HG03457 (cell line): ENCODE results near the gene MYO5B.
"Not testable (repeated sequence)": the region's sequence is repeated elsewhere in the genome, so short reads cannot be mapped to it uniquely, and the experiment has no call there.

ENCODE experiments used
- ATAC-seq: cut with Tn5 transposase; IDR thresholded peaks from one replicate; pipeline ENCODE4 v1.9.1; 2021; ENCODE audit warnings: moderate number of reproducible peaks; ENCODE audit not compliant: unreplicated experiment

The MYO5B gene

DNA sequence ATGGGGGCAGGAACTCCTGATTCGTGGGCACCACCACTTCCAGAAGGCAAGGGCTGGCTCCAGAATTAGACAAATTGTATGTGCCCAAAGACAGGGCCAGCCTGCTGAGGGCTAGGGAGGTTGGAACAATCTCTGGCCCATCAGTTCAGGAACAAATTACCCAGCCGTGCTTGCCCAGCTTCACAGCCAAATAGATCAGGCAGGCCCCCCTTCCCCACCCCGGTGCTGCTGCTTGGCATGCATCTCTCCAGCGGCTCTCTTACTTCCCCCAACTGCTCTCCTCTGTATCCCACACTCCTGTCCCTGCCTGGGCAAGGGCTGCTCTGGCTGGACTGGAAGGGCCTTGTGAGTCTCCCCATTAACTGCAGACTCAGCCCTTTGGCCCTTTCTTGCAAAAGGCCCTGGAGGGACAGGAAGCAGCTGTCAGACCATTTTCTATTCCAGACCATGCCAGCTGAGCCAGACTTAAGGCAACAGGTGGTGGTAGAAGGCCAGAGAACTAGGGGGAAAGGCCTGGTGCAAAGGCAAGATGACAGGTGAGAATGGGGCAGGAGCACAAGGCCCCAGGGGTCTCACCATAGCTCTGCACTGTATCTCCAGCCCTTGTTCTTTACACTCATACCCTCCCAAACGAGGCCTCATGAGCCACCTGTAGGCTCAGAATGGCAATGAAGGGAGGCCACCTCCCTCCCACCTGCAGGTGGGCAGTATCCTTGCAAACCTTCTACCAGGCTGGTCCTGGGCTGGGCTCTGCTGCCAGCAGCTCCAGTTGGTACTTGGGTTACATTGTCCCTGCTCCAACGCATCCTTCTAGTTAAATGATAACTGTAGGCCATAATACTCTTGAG lies 350.9 kb downstream of the MYO5B start:
- ATAC-seq: no peak

GRCh38 chr18:49843131-49843530 lies 351.8 kb downstream of the MYO5B start:
- no peak for ATAC-seq

GRCh38 chr18:49842656-49843055 lies 352.3 kb downstream of the MYO5B start:
- no peak for ATAC-seq

GRCh38 chr18:49841236-49842217 lies 353.4 kb downstream of the MYO5B start:
- ATAC-seq: no peak

- no peak for ATAC-seq
Measured at GRCh38 chr18:49839012-49839411, 355.9 kb downstream of the MYO5B start.

GRCh38 chr18:49838381-49838780 lies 356.6 kb downstream of the MYO5B start:
- no peak for ATAC-seq

- ATAC-seq: no peak
Measured at GRCh38 chr18:49837889-49838288, 357.1 kb downstream of the MYO5B start.

- ATAC-seq: not testable (repeated sequence)
Measured at GRCh38 chr18:49837316-49837835, 357.6 kb downstream of the MYO5B start.

DNA sequence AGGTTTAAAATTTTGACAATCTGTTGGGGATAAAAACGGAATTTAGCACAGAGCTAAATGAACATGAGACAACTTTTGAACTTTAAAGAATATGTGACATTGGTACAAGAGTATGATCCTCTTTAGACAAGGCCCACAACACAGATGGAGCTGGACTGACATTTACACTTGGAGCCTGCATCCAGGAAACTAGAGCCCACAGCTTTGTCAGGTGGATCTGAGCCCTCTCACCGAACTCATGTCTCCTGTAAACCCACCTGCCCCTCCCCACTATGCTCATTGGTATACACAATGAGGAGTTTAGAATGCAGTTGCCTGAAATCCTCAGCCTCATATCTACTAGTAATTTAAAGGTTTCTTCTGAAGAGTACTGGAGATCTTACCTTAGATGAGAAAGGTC lies 359.5 kb downstream of the MYO5B start:
- no peak for ATAC-seq

DNA sequence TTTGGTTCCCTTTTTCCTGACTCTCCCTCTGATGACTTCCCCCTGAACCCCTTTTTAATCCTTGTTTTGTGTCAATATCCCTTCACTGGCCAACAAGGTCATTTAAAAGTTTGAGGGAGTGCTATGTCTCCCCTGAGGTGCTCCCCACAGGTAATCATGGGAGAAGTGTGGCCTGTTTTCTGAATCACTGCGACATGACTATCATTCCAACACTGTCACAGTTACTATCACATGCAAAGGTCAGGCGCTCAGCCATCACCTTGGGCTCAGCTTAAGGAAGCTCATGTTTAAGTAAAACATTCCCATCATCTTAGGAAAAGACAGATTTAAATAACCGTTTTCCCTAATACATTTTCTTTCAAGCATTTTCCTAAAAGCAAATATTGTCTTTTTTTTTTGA lies 360.7 kb downstream of the MYO5B start:
- no peak for ATAC-seq

GRCh38 chr18:49833814-49834213 lies 361.1 kb downstream of the MYO5B start:
- ATAC-seq: no peak

GRCh38 chr18:49832221-49832647 lies 362.7 kb downstream of the MYO5B start:
- no peak for ATAC-seq

GRCh38 chr18:49827996-49828395 lies 367.0 kb downstream of the MYO5B start:
- no peak for ATAC-seq

- no peak for ATAC-seq
Measured at GRCh38 chr18:49819823-49820671, 374.9 kb downstream of the MYO5B start.

DNA sequence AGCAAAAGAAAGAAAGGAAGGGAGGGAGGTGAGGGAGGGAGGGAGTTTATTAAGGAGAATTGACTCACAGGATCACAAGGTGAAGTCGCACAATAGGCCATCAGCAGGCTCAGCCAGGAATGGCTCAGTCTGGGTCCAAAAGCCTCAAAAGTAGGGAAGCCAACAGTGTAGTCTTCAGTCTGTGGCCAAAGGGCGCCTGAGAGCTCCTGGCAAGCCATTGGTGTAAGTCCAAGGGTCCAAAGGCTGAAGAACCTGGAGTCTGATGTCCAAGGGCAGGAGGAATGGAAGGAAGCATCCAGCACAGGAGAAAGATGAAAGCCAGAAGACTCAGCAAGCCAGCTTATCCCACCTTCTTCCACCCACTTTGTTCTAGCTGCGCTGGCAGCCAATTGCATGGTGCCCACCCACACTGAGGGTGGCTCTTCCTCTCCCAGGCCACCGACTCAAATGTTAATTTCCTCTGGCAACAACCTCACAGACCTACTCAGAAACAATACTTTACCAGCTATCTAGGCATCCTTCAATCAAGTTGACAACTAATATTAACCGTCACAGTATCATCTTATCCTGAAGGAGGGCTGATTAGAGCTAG lies 375.8 kb downstream of the MYO5B start:
- ATAC-seq: no peak

DNA sequence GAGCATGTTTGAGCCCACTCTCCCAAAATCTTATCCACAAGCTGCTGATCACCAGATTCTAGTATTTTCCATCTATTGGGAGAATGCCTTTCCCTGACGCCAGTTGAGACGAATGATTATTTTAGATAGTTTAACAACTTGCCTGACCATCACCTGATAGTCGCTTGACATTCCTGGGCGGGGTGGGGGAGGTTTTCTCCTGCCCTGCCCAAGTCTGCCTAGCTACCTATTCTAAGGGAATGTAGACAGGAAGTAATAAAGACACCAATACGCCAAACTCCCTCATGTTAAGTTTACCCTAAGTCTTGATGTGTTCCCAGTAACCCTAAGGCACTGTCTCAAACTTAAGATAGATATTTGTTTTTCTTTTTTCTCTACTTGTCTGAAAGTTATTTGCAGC lies 377.0 kb downstream of the MYO5B start:
- no peak for ATAC-seq

DNA sequence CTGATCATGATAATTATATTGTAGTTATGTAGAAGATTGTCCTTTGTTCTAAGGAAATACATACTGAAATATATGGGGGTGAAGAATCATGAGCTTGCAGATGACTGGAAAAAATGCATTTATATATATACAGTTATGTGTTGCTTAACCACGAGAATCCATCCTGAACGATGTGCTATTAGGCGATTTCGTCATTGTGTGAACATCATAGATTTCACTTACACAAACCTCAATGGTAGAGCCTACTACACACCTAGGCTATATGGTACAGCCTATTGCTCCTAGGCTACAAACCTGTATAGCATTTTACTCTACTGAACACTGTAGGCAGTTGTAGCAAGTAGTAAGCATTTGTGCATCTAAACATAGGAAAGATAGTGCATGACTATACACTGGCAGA lies 379.0 kb downstream of the MYO5B start:
- ATAC-seq: no peak

DNA sequence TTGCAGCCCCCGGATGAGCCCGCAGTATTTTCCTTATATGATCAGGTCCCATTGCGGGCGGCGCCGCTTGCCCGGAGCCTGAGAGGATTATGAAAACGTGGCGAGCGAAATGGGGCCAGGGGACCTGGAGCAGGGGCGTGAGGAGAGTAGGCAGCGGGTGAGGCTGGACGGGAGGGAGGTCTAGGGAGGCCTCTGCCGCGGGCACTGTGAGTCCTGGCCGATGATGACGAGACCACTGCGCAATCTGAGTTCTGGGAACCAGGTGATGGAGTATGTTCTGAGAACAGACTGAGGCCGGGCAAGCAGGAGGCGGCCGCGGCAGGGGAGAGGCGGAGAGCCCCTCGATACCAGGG lies 380.8 kb downstream of the MYO5B start:
- peak; percentile 26 for ATAC-seq

GRCh38 chr18:49813319-49814146 lies 381.4 kb downstream of the MYO5B start, which contains the start of gene ACAA2:
Gene ACAA2 (minus strand): TSS chr18:49813533. CDS start chr18:49813484, 49 bp downstream.
- peak; percentile 63 for ATAC-seq

- no peak for ATAC-seq
Measured at GRCh38 chr18:49813069-49813318, 382.0 kb downstream of the MYO5B start.
